H1 (cell line): ENCODE data around the gene RSPO3. TPM values are rescaled to one million over a fixed set of nuclear protein-coding genes. Genes with fewer than 3 reads are reported as not detected.

Experiments
- CTCF ChIA-PET: fragments of 300-600 bp; sonication (Branson Sonifier 250); formaldehyde crosslinking; loops from one replicate; lab custom pipeline; 2021; ENCODE audit not compliant: partially characterized antibody; lab: Charles Lee
- POLR2A ChIA-PET: fragments of 300-600 bp; sonication (Branson Sonifier 250); formaldehyde crosslinking; loops from one replicate; lab custom pipeline; 2021; ENCODE audit warnings: inconsistent platforms; ENCODE audit not compliant: partially characterized antibody; lab: Charles Lee
- DNase-seq, 2 experiments: peaks; one replicate each; pipeline versions ENCODE4 v3.0.0 to v3.0.0-alpha.2; 2010 to 2022; ENCODE audit warnings: low spot score in 2 of 2, low read depth in 1 of 2, mixed read lengths in 1 of 2
- FAIRE-seq: peaks from 2 replicates; lab custom pipeline; 2011; peaks lifted over from hg19 to GRCh38; lab: Jason Lieb, UNC
- H2AFZ ChIP-seq: 2 replicates; pipeline ENCODE4 v1.8.1; 2012; ENCODE audit warnings: low read length, inconsistent platforms
- H2AK5ac ChIP-seq: 2 replicates; pipeline ENCODE4 v1.6.1; 2013; ENCODE audit warnings: low read depth, low read length
- H2BK120ac ChIP-seq: replicated peaks from 2 replicates; pipeline ENCODE3; 2013; ENCODE audit warnings: low read depth, low read length, inconsistent platforms
- H2BK12ac ChIP-seq: 2 replicates; pipeline ENCODE4 v1.6.1; 2013; ENCODE audit warnings: low read depth, low read length
- H2BK15ac ChIP-seq: 2 replicates; pipeline ENCODE4 v1.6.1; 2013; ENCODE audit warnings: low read length
- H2BK20ac ChIP-seq: 2 replicates; pipeline ENCODE4 v1.6.1; 2013; ENCODE audit warnings: low read length
- H2BK5ac ChIP-seq: 2 replicates; pipeline ENCODE4 v1.6.1; 2013; ENCODE audit warnings: low read depth, low read length
- H3K14ac ChIP-seq: 2 replicates; pipeline ENCODE4 v1.6.1; 2013; ENCODE audit warnings: inconsistent platforms; ENCODE audit not compliant: insufficient read length
- H3K18ac ChIP-seq: 2 replicates; pipeline ENCODE4 v1.6.1; 2013; ENCODE audit warnings: low read length; ENCODE audit errors: extremely low read depth
- H3K23ac ChIP-seq: 2 replicates; pipeline ENCODE4 v1.6.1; 2013; ENCODE audit warnings: inconsistent platforms; ENCODE audit not compliant: insufficient read length
- H3K23me2 ChIP-seq: 2 replicates; pipeline ENCODE4 v1.6.1; 2013; ENCODE audit warnings: low read depth, low read length
- H3K27ac ChIP-seq: 2 replicates; pipeline ENCODE4 v1.6.1; 2011; ENCODE audit warnings: low read depth, low read length, inconsistent platforms
- H3K27me3 ChIP-seq, 4 experiments: replicated peaks in 1 of 4; 1 replicate in 1 of 4; 2 replicates in 3 of 4; pipeline versions ENCODE4 v1.6.1 to v1.8.1; 2011 to 2013; ENCODE audit warnings: low read length in 3 of 4, mild to moderate bottlenecking in 3 of 4, inconsistent platforms in 2 of 4, mixed read lengths in 2 of 4, moderate library complexity in 1 of 4; ENCODE audit not compliant: control insufficient read depth in 3 of 4, insufficient read depth in 3 of 4; ENCODE audit errors: extremely low read depth in 1 of 4
- H3K36me3 ChIP-seq, 4 experiments: 2 replicates each; pipeline versions ENCODE4 v1.6.1 to v1.8.1; 2011 to 2013; ENCODE audit warnings: mild to moderate bottlenecking in 4 of 4, low read length in 3 of 4, moderate library complexity in 2 of 4, control low read depth in 1 of 4, inconsistent platforms in 1 of 4; ENCODE audit not compliant: insufficient read depth in 4 of 4, control insufficient read depth in 2 of 4
- H3K4ac ChIP-seq: replicated peaks from 2 replicates; pipeline ENCODE3; 2013; ENCODE audit warnings: low read length, low read depth, mixed read lengths, inconsistent platforms; ENCODE audit not compliant: insufficient read length
- H3K4me1 ChIP-seq, 4 experiments: replicated peaks in 1 of 4; 1 replicate in 1 of 4; 2 replicates in 3 of 4; pipeline versions ENCODE4 v1.6.1 to v1.8.1; 2011 to 2013; ENCODE audit warnings: low read length in 3 of 4, inconsistent platforms in 2 of 4, mixed read lengths in 1 of 4; ENCODE audit not compliant: insufficient read depth in 4 of 4, control insufficient read depth in 3 of 4
- H3K4me2 ChIP-seq, 2 experiments: 2 replicates each; pipeline versions ENCODE4 v1.6.1 to v1.8.1; 2011 to 2013; ENCODE audit warnings: low read depth in 2 of 2, low read length in 2 of 2, control low read depth in 1 of 2, inconsistent platforms in 1 of 2, mild to moderate bottlenecking in 1 of 2; ENCODE audit not compliant: insufficient read depth in 1 of 2
- H3K4me3 ChIP-seq, 4 experiments: fragments of 200-600, 300-600 bp in 1 of 4; sonication (generic), shearing (Covaris generic), sonication (Bioruptor Twin) in 1 of 4; 2 replicates each; pipeline versions ENCODE4 v1.5.1 to v1.8.1; 2011 to 2016; ENCODE audit warnings: low read length in 4 of 4, low read depth in 3 of 4, control low read depth in 2 of 4, inconsistent platforms in 2 of 4, mild to moderate bottlenecking in 2 of 4, mixed read lengths in 1 of 4, moderate library complexity in 1 of 4; ENCODE audit not compliant: insufficient read depth in 2 of 4; ENCODE audit errors: extremely low read depth in 1 of 4
- H3K56ac ChIP-seq: replicated peaks from 2 replicates; pipeline ENCODE3; 2013; ENCODE audit warnings: low read depth, mild to moderate bottlenecking, mixed read lengths, low read length, inconsistent platforms; ENCODE audit not compliant: insufficient read length
- H3K79me1 ChIP-seq: 2 replicates; pipeline ENCODE4 v1.6.1; 2013; ENCODE audit warnings: low read depth, low read length, control low read depth
- H3K79me2 ChIP-seq, 2 experiments: 2 replicates each; pipeline versions ENCODE4 v1.6.1 to v1.8.1; 2012 to 2013; ENCODE audit warnings: low read length in 2 of 2, mild to moderate bottlenecking in 2 of 2, inconsistent platforms in 1 of 2; ENCODE audit not compliant: insufficient read depth in 2 of 2, control insufficient read depth in 1 of 2
- H3K9ac ChIP-seq, 4 experiments: replicated peaks in 1 of 4; 1 replicate in 1 of 4; 2 replicates in 3 of 4; pipeline versions ENCODE4 v1.6.1 to v1.8.1; 2011 to 2013; ENCODE audit warnings: low read depth in 3 of 4, low read length in 3 of 4, control low read depth in 2 of 4, mild to moderate bottlenecking in 2 of 4, moderate library complexity in 2 of 4, inconsistent platforms in 1 of 4; ENCODE audit errors: extremely low read depth in 1 of 4
- H3K9me3 ChIP-seq, 2 experiments: 2 replicates each; pipeline versions ENCODE4 v1.6.1 to v1.8.1; 2012 to 2013; ENCODE audit warnings: mild to moderate bottlenecking in 2 of 2, moderate library complexity in 2 of 2, control low read depth in 1 of 2, inconsistent platforms in 1 of 2, low read depth in 1 of 2, low read length in 1 of 2, mixed read lengths in 1 of 2; ENCODE audit not compliant: insufficient read depth in 2 of 2
- H4K20me1 ChIP-seq, 2 experiments: replicated peaks in 1 of 2; 2 replicates each; pipeline versions ENCODE3 to v1.8.1; 2011 to 2013; ENCODE audit warnings: inconsistent platforms in 2 of 2, low read length in 2 of 2, mild to moderate bottlenecking in 1 of 2; ENCODE audit not compliant: insufficient read depth in 2 of 2, control insufficient read depth in 1 of 2
- H4K5ac ChIP-seq: 2 replicates; pipeline ENCODE4 v1.6.1; 2013; ENCODE audit warnings: low read length, low read depth, mixed read lengths, inconsistent platforms; ENCODE audit not compliant: insufficient read length
- H4K8ac ChIP-seq: 2 replicates; pipeline ENCODE4 v1.8.0; 2013; ENCODE audit warnings: mild to moderate bottlenecking, moderate library complexity, low read length, inconsistent platforms; ENCODE audit not compliant: insufficient read depth; ENCODE audit errors: extremely low read depth
- H4K91ac ChIP-seq: replicated peaks from 2 replicates; pipeline ENCODE3; 2013; ENCODE audit warnings: low read length, mixed read lengths, inconsistent platforms; ENCODE audit not compliant: insufficient read length
- CBX8 ChIP-seq: fragments of 300-800, 300-1000 bp; sonication (generic); IDR thresholded peaks from 2 replicates; pipeline ENCODE4 v1.7.1; 2016; ENCODE audit warnings: low read depth, low read length, borderline replicate concordance
- CHD1 ChIP-seq: IDR thresholded peaks from 2 replicates; pipeline ENCODE4 v1.6.1; 2012; ENCODE audit warnings: low read depth, low read length, improper control_type of control experiment
- CREB1 ChIP-seq: IDR thresholded peaks from 2 replicates; pipeline ENCODE4 v1.6.1; 2012; ENCODE audit warnings: inconsistent platforms
- EGR1 ChIP-seq: IDR thresholded peaks from 2 replicates; pipeline ENCODE4 v1.6.1; 2011; ENCODE audit warnings: low read depth, low read length, borderline replicate concordance
- GABPA ChIP-seq: IDR thresholded peaks from 2 replicates; pipeline ENCODE4 v1.6.1; 2011; ENCODE audit warnings: mild to moderate bottlenecking, low read length, moderate library complexity, borderline replicate concordance; ENCODE audit not compliant: insufficient read depth
- GTF2F1 ChIP-seq: IDR thresholded peaks from 2 replicates; pipeline ENCODE4 v1.6.1; 2012; ENCODE audit warnings: low read depth, low read length, improper control_type of control experiment, borderline replicate concordance
- HDAC6 ChIP-seq: IDR thresholded peaks from one replicate; pipeline ENCODE4 v1.7.1; 2012; ENCODE audit warnings: low read depth, mild to moderate bottlenecking, inconsistent platforms, low read length, moderate library complexity
- KDM4A ChIP-seq: IDR thresholded peaks from one replicate; pipeline ENCODE4 v1.7.1; 2012; ENCODE audit warnings: low read depth, mild to moderate bottlenecking, moderate library complexity, low read length, inconsistent platforms; ENCODE audit not compliant: severe bottlenecking
- MAFK ChIP-seq: IDR thresholded peaks from 2 replicates; pipeline ENCODE4 v1.6.1; 2012; ENCODE audit warnings: low read depth, mild to moderate bottlenecking, improper control_type of control experiment, low read length
- POLR2A ChIP-seq, 2 experiments: IDR thresholded peaks; 1 replicate in 1 of 2; 2 replicates in 1 of 2; pipeline ENCODE4 v1.6.1; 2011; ENCODE audit warnings: low read depth in 2 of 2, low read length in 2 of 2, mild to moderate bottlenecking in 2 of 2; ENCODE audit errors: control extremely low read depth in 1 of 2
- POU5F1 ChIP-seq: IDR thresholded peaks from 2 replicates; pipeline ENCODE4 v1.6.1; 2011; ENCODE audit warnings: low read depth, mild to moderate bottlenecking, low read length, moderate library complexity
- RAD21 ChIP-seq, 2 experiments: IDR thresholded peaks in 1 of 2; conservative IDR thresholded peaks in 1 of 2; 2 replicates each; pipeline ENCODE4 v1.6.1; 2011; ENCODE audit warnings: low read depth in 2 of 2, low read length in 2 of 2, improper control_type of control experiment in 1 of 2, inconsistent platforms in 1 of 2, mild to moderate bottlenecking in 1 of 2, moderate library complexity in 1 of 2
- SIRT6 ChIP-seq: IDR thresholded peaks from one replicate; pipeline ENCODE4 v1.7.1; 2012; ENCODE audit warnings: low read length, inconsistent platforms
- SP4 ChIP-seq: IDR thresholded peaks from 2 replicates; pipeline ENCODE4 v1.6.1; 2012; ENCODE audit warnings: low read length, inconsistent platforms
- TBP ChIP-seq: IDR thresholded peaks from 2 replicates; pipeline ENCODE4 v1.6.1; 2011; ENCODE audit warnings: low read depth, low read length, improper control_type of control experiment
- TCF12 ChIP-seq: IDR thresholded peaks from 2 replicates; pipeline ENCODE4 v1.6.1; 2011; ENCODE audit warnings: low read depth, mild to moderate bottlenecking, low read length
- YY1 ChIP-seq: IDR thresholded peaks from 2 replicates; pipeline ENCODE4 v1.6.1; 2011; ENCODE audit warnings: low read depth, mild to moderate bottlenecking, low read length
- WGBS, 2 experiments: shearing (Covaris generic) in 1 of 2; methylation state at CpG; one replicate each; pipeline versions ENCODE4 v1.1.6 to v1.1.7; 2013 to 2015; ENCODE audit warnings: low lambda C conversion rate in 2 of 2, mixed read lengths in 2 of 2, inconsistent platforms in 1 of 2, low coverage in 1 of 2, missing lambda C conversion rate in 1 of 2; ENCODE audit not compliant: insufficient replicate concordance in 2 of 2, insufficient coverage in 1 of 2, insufficient read length in 1 of 2; ENCODE audit errors: extremely low coverage in 1 of 2, missing lambda C conversion rate in 1 of 2; 5-methylcytosine and 5-hydroxymethylcytosine counted together
- polyA plus RNA-seq, 7 experiments: library from polyadenylated mRNA; depleted of rRNA in 3 of 7; stranded (reverse) in 5 of 7; unstranded in 2 of 7; fragments of >200 nt in 5 of 7; fragments of 200-250 nt in 2 of 7; gene quantifications; 1 replicate in 5 of 7; 2 replicates in 1 of 7; 4 replicates in 1 of 7; pipeline versions ENCODE4 v1.2.1 to v1.2.3, GENCODE V29; 2011 to 2013; ENCODE audit warnings: missing spikeins in 2 of 7, mixed read lengths in 2 of 7
- total RNA-seq: library from RNA; stranded (reverse); fragmentation: NEBNext Ultra II Directional; extraction: Animal tissue kit (Norgen Biotek cat#: 25700); gene quantifications from 2 replicates; pipeline ENCODE4 v1.2.1, GENCODE V29; 2021

RSPO3 gene
- total and polyA plus RNA-seq, 2 of the 8 experiments (the other 6 are each of a cell fraction or from before 2014, with no cell fraction given): not detected

DNA sequence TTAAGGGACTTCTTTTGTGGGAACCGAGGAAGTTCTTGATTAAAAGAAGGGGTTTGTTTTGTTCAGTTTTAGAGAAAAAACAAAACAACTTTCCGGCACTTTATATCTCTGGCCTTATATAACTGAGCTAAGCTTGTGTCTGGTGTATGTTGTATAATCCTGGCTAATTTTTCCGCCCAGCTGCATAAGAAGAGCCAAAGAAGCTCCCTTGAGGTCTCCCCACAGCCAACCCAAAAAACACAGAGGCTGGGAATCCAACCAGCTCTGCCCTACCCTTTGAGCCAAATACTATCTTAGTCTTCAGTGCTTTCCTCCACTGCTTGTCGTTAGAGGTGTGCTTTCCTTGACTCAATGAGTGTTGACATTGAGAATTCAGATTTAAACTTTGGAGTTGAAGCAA is 102.7 kb downstream of the RSPO3 start:
- TF ChIP-seq RAD21 (IDR thresholded peaks at IDR 0.05 in 1 of 2, conservative IDR thresholded peaks at IDR 0.05 in 1 of 2; ENCODE audit: low read depth in 2 of 2, low read length in 2 of 2): no peak
- no peak for TF ChIP-seq SIRT6
- no peak for TF ChIP-seq CBX8
- TF ChIP-seq TCF12: no peak
- no peak for TF ChIP-seq CHD1
- no peak for TF ChIP-seq CREB1
- TF ChIP-seq GABPA: no peak
- no peak for TF ChIP-seq SP4
- TF ChIP-seq POLR2A (IDR thresholded peaks at IDR 0.05; ENCODE audit: control extremely low read depth in 1 of 2, low read depth in 2 of 2, low read length in 2 of 2): no peak
- no peak for TF ChIP-seq GTF2F1
- no peak for TF ChIP-seq TBP
- TF ChIP-seq MAFK: no peak
- no peak for TF ChIP-seq POU5F1
- TF ChIP-seq EGR1: no peak
- no peak for TF ChIP-seq YY1
- TF ChIP-seq KDM4A: no peak
- TF ChIP-seq HDAC6: no peak
- Histone ChIP-seq H3K4me1 (no peaks in the 10 kb centered on the region), H3K18ac (no peak overlapping the region), H3K79me2 (no peaks in the 10 kb centered on the region), H3K56ac (no peak overlapping the region), H2BK12ac (no peak overlapping the region), H4K8ac (no peak overlapping the region), H2BK120ac (no peak overlapping the region), H3K9me3 (no peaks in the 10 kb centered on the region), H3K14ac (no peak overlapping the region), H3K9ac (no peak overlapping the region), H3K4me2 (no peak overlapping the region), H3K4me3 (no peak overlapping the region), H3K27me3 (no peaks in the 10 kb centered on the region), H3K79me1 (no peaks in the 10 kb centered on the region), H4K5ac (no peak overlapping the region), H3K27ac (no peak overlapping the region), H2AFZ (no peak overlapping the region), H3K4ac (no peak overlapping the region), H2BK15ac (no peak overlapping the region), H4K91ac (no peak overlapping the region), H3K23ac (no peak overlapping the region), H2BK5ac (no peak overlapping the region), H3K36me3 (no peaks in the 10 kb centered on the region), H4K20me1 (no peaks in the 10 kb centered on the region), H3K23me2 (no peaks in the 10 kb centered on the region), H2AK5ac (no peak overlapping the region), H2BK20ac (no peak overlapping the region)
- no peak for DNase-seq
- FAIRE-seq: no peak
- WGBS, 2 experiments: 94% methylated on average over 4 of the region's 4 CpGs; no CpG with 5 or more reads in 1 of the 2 experiments
- POLR2A ChIA-PET: no interaction called here
- CTCF ChIA-PET: interaction anchor here (0.6 to 2.5 kb wide), 3 partner anchors 17 to 637 kb away, joined by 3 to 8 read pairs (median 3); no protein-coding TSS in a partner anchor
